GM12878 (cell line): ENCODE data around the gene CYP1A1. TPM values are rescaled to one million over a fixed set of nuclear protein-coding genes. Genes with fewer than 3 reads are reported as not detected.

Source experiments
- ATAC-seq: fragments of 200-7000 bp; cut with Tn5 transposase; 3 replicates; pipeline ENCODE4 v1.9.1; 2020; ENCODE audit warnings: mild to moderate bottlenecking, moderate library complexity
- BruUV-seq: library from RNA; stranded (reverse); fragments of 400-500 nt; replicated peaks from 2 replicates; lab custom pipeline; 2021; lab: Mats Ljungman, UMichigan
- CTCF ChIA-PET: fragments of 300-600 bp; sonication (Branson Sonifier 250); formaldehyde crosslinking; extraction: SDS; loops from one replicate; lab custom pipeline; 2021; ENCODE audit warnings: inconsistent platforms; lab: Yijun Ruan, JAX
- POLR2A ChIA-PET: fragments of 350-600 bp; formaldehyde crosslinking; extraction: SDS; loops from one replicate; lab custom pipeline; 2021; ENCODE audit warnings: inconsistent platforms; lab: Charles Lee
- RAD21 ChIA-PET: fragments of 300-600 bp; sonication (Branson Sonifier 250); formaldehyde crosslinking; loops from one replicate; lab custom pipeline; 2023; ENCODE audit warnings: antibody characterized with exemption; ENCODE audit not compliant: unreplicated experiment; lab: Charles Lee
- SMC1A ChIA-PET: fragments of 300-600 bp; sonication (Branson Sonifier 250); formaldehyde crosslinking; loops from one replicate; lab custom pipeline; 2023; ENCODE audit not compliant: unreplicated experiment, uncharacterized antibody; lab: Charles Lee
- DNase-seq: peaks from one replicate; pipeline ENCODE4 v3.0.0-alpha.2; 2011; ENCODE audit warnings: low read depth, low spot score
- FAIRE-seq: peaks from 3 replicates; lab custom pipeline; 2011; peaks lifted over from hg19 to GRCh38; lab: Jason Lieb, UNC
- H2AFZ ChIP-seq: 2 replicates; pipeline ENCODE4 v1.6.0; 2011; ENCODE audit warnings: low read depth, low read length, control low read depth; ENCODE audit not compliant: control insufficient read depth
- H3K27ac ChIP-seq: 2 replicates; pipeline ENCODE4 v1.5.1; 2011; ENCODE audit warnings: control low read depth; ENCODE audit not compliant: control insufficient read depth, insufficient read depth
- H3K27me3 ChIP-seq, 2 experiments: replicated peaks in 1 of 2; 2 replicates each; pipeline versions ENCODE4 v1.6.0 to v1.6.1; 2011; ENCODE audit warnings: low read length in 1 of 2; ENCODE audit not compliant: control insufficient read depth in 2 of 2, insufficient read depth in 2 of 2
- H3K36me3 ChIP-seq, 2 experiments: 2 replicates each; pipeline ENCODE4 v1.5.1; 2011; ENCODE audit warnings: low read length in 1 of 2; ENCODE audit not compliant: control insufficient read depth in 2 of 2, insufficient read depth in 2 of 2
- H3K4me1 ChIP-seq: 2 replicates; pipeline ENCODE4 v1.6.1; 2011; ENCODE audit warnings: mild to moderate bottlenecking, low read length, moderate library complexity, mixed read lengths; ENCODE audit not compliant: control insufficient read depth, insufficient read depth
- H3K4me2 ChIP-seq: 2 replicates; pipeline ENCODE4 v1.6.0; 2011; ENCODE audit warnings: control low read depth; ENCODE audit not compliant: control insufficient read depth, insufficient read depth
- H3K4me3 ChIP-seq: fragments of 200-600 bp; sonication (generic); 2 replicates; pipeline ENCODE4 v1.5.1; 2016
- H3K79me2 ChIP-seq: 2 replicates; pipeline ENCODE4 v1.6.0; 2011; ENCODE audit warnings: low read length; ENCODE audit not compliant: control insufficient read depth, insufficient read depth
- H3K9ac ChIP-seq: 2 replicates; pipeline ENCODE4 v1.8.0; 2011; ENCODE audit warnings: low read length, control low read depth, mixed read lengths; ENCODE audit not compliant: control insufficient read depth, insufficient read depth
- H3K9me3 ChIP-seq: replicated peaks from 3 replicates; pipeline ENCODE4 v1.5.1; 2011; ENCODE audit warnings: mild to moderate bottlenecking, low read length; ENCODE audit not compliant: control insufficient read depth, insufficient read depth
- H4K20me1 ChIP-seq: 2 replicates; pipeline ENCODE4 v1.6.0; 2011; ENCODE audit not compliant: control insufficient read depth, insufficient read depth
- CHD1 ChIP-seq: IDR thresholded peaks from 2 replicates; pipeline ENCODE4 v1.6.1; 2012; ENCODE audit warnings: low read depth, low read length, improper control_type of control experiment
- EP300 ChIP-seq, 2 experiments: fragments of 150-350 bp in 1 of 2; IDR thresholded peaks; 2 replicates each; pipeline ENCODE4 v1.6.1; 2011 to 2012; ENCODE audit warnings: low read depth in 2 of 2, low read length in 2 of 2, borderline replicate concordance in 1 of 2, improper control_type of control experiment in 1 of 2, inconsistent platforms in 1 of 2; ENCODE audit not compliant: control insufficient read depth in 1 of 2
- FOXK2 ChIP-seq: fragments of 450-650 bp; IDR thresholded peaks from 2 replicates; pipeline ENCODE4 v1.6.1; 2017; ENCODE audit warnings: mild to moderate bottlenecking, moderate library complexity
- FOXM1 ChIP-seq: IDR thresholded peaks from 2 replicates; pipeline ENCODE4 v1.6.1; 2012; ENCODE audit warnings: low read depth, mild to moderate bottlenecking, inconsistent platforms, low read length, moderate library complexity
- GABPA ChIP-seq: IDR thresholded peaks from 2 replicates; pipeline ENCODE4 v1.6.1; 2014; ENCODE audit warnings: antibody characterized with exemption, low read depth, mild to moderate bottlenecking, inconsistent platforms
- KDM1A ChIP-seq: fragments of 200-600 bp; sonication (generic); IDR thresholded peaks from 2 replicates; pipeline ENCODE4 v1.6.1; 2016; ENCODE audit warnings: borderline replicate concordance
- NFYA ChIP-seq: IDR thresholded peaks from 2 replicates; pipeline ENCODE4 v1.6.1; 2011; ENCODE audit warnings: low read depth, mild to moderate bottlenecking, low read length, improper control_type of control experiment, borderline replicate concordance
- SUPT20H ChIP-seq: IDR thresholded peaks from 2 replicates; pipeline ENCODE4 v1.6.1; 2011; ENCODE audit warnings: low read depth, mild to moderate bottlenecking, low read length, moderate library complexity, borderline replicate concordance; ENCODE audit not compliant: control insufficient read depth
- YY1 ChIP-seq: IDR thresholded peaks from 2 replicates; pipeline ENCODE4 v1.6.1; 2011; ENCODE audit warnings: low read depth, mild to moderate bottlenecking, low read length
- ZZZ3 ChIP-seq: IDR thresholded peaks from 2 replicates; pipeline ENCODE4 v1.6.1; 2011; ENCODE audit warnings: low read depth; ENCODE audit not compliant: control insufficient read depth, insufficient read length
- WGBS: methylation state at CpG from one replicate; pipeline ENCODE4 v1.1.6; 2016; ENCODE audit warnings: low lambda C conversion rate; ENCODE audit not compliant: insufficient replicate concordance, insufficient coverage; ENCODE audit errors: missing lambda C conversion rate; 5-methylcytosine and 5-hydroxymethylcytosine counted together
- in situ Hi-C: fragments of 300-500 bp; cut with MboI; formaldehyde crosslinking; loops from 9 replicates; pipeline ENCODE4 v1.14.3; 2018; ENCODE audit warnings: mixed read lengths
- intact Hi-C: fragments of 100-400 bp; cut with micrococcal nuclease; formaldehyde crosslinking; loops from one replicate; pipeline ENCODE4 v1.14.2; 2022; ENCODE audit not compliant: unreplicated experiment
- polyA plus RNA-seq, 11 experiments: library from polyadenylated mRNA; depleted of rRNA in 4 of 11; unstranded in 6 of 11; stranded (reverse) in 5 of 11; fragments of >200 nt; fragmentation: Nextera tagmentation in 4 of 11; fragmentation: Illumina TruSeq in 1 of 11; extraction: Ambion mirVana in 4 of 11; extraction: Trizol in 1 of 11; gene quantifications; 1 replicate in 1 of 11; 2 replicates in 10 of 11; pipeline versions ENCODE4 v1.2.1 to v1.2.3, GENCODE V29; 2011 to 2016; ENCODE audit warnings: inconsistent platforms in 2 of 11, missing spikeins in 2 of 11, low read depth in 1 of 11
- total RNA-seq, 4 experiments: library from RNA; depleted of rRNA in 3 of 4; stranded (reverse); fragments of >200 nt in 3 of 4; fragmentation: Illumina TruSeq in 1 of 4; extraction: Trizol in 1 of 4; gene quantifications; 2 replicates each; pipeline versions ENCODE4 v1.2.1 to v1.2.3, GENCODE V29; 2013 to 2021
- TF ChIP-seq, protein P1 (sequence below): fragments of 450-650 bp; IDR thresholded peaks from 2 replicates; pipeline ENCODE4 v1.6.1; 2014; ENCODE audit warnings: mild to moderate bottlenecking
- TF ChIP-seq, protein P2 (sequence below): IDR thresholded peaks from 2 replicates; pipeline ENCODE4 v1.6.1; 2012; ENCODE audit warnings: improper control_type of control experiment, low read depth, low read length; ENCODE audit not compliant: insufficient replicate concordance
- TF ChIP-seq, protein P3 (sequence below): fragments of 150-350 bp; IDR thresholded peaks from 2 replicates; pipeline ENCODE4 v1.6.1; 2016; ENCODE audit warnings: low read depth, low read length

The CYP1A1 gene
- total and polyA plus RNA-seq, 10 of the 15 experiments (the other 5 are each of a cell fraction or from before 2014, with no cell fraction given): 0.04 to 0.71 (median 0.07) TPM; not detected in 4

DNA sequence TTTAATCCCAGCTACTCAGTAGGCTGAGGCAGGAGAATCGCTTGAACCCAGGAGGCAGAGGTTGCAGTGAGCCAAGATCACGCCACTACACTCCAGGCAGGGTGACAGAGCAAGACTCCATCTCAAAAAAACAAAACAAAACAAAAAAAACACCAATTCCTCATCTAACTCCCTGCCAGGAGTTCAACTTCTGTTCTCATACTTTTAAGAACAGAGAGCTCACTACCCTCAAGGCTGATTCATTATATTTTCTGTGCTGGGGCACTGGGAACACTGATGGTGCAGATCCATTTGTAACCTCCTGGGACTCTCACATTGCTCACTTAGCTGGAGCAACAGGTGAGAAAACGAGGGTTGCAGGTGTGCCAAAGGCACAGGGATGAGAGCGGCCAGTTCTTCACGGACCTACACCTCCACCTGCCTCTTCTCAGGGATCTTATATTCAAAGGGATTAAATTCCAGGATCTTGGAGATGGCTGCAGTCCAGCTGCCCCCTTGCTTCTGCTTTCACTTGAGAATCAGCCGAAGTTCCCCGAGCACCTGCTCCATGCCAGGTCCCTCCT lies 44.2 kb upstream of the CYP1A1 start:
- BruUV-seq: no TSS peak
- 28% methylated on average over 7 of the region's 7 CpGs for WGBS
- ChIA-PET POLR2A (interaction anchor here (1.0 to 17.5 kb wide), 4 partner anchors 19 to 181 kb away, joined by 3 to 602 read pairs (median 6); partner anchors contain the start of gene CSK), SMC1A (interaction anchor here (0.6 to 17.6 kb wide), 21 partner anchors 11 to 397 kb away, joined by 3 to 811 read pairs (median 4); partner anchors contain the start of gene CSK), RAD21 (interaction anchor here (0.6 to 25.2 kb wide), 20 partner anchors 8 to 397 kb away, joined by 3 to 1186 read pairs (median 8); partner anchors contain the start of genes CLK3, CSK and FAM219B), CTCF (interaction anchor here (0.6 to 19.1 kb wide), 47 partner anchors 11 to 401 kb away, joined by 3 to 1288 read pairs (median 6); partner anchors contain the start of genes CPLX3, CSK, EDC3 and FAM219B)
- in situ Hi-C loops: loop anchor here (5.0 kb wide), 2 partner anchors 137 to 178 kb away; no protein-coding TSS in a partner anchor
- no peak overlapping the region for H2AFZ ChIP-seq
- FAIRE-seq (no peak), DNase-seq (no peak), ATAC-seq (no peak)
- no peak overlapping the region for H3K9ac ChIP-seq
- H3K4me3 ChIP-seq: no peak overlapping the region
- H3K79me2 ChIP-seq: no peaks in the 10 kb centered on the region
- H3K27me3 ChIP-seq: no peaks in the 10 kb centered on the region
- peaks cover 19% of the 10 kb centered on the region for H3K4me1 ChIP-seq
- no peaks in the 10 kb centered on the region for H3K9me3 ChIP-seq
- no peaks in the 10 kb centered on the region for H4K20me1 ChIP-seq
- intact Hi-C loops: loop anchor here (1.0 to 5.0 kb wide), 4 partner anchors 66 to 134 kb away; partner anchors contain the start of gene ULK3
- H3K27ac ChIP-seq: no peak overlapping the region
- H3K4me2 ChIP-seq: no peak overlapping the region
- H3K36me3 ChIP-seq: no peaks in the 10 kb centered on the region
- no peak for TF ChIP-seq EP300 (IDR thresholded peaks at IDR 0.05; ENCODE audit: borderline replicate concordance in 1 of 2, control insufficient read depth in 1 of 2, low read depth in 2 of 2, low read length in 2 of 2)
- no peak for TF ChIP-seq SUPT20H
- TF ChIP-seq, protein P1, sequence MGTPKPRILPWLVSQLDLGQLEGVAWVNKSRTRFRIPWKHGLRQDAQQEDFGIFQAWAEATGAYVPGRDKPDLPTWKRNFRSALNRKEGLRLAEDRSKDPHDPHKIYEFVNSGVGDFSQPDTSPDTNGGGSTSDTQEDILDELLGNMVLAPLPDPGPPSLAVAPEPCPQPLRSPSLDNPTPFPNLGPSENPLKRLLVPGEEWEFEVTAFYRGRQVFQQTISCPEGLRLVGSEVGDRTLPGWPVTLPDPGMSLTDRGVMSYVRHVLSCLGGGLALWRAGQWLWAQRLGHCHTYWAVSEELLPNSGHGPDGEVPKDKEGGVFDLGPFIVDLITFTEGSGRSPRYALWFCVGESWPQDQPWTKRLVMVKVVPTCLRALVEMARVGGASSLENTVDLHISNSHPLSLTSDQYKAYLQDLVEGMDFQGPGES: no peak
- no peak for TF ChIP-seq NFYA
- TF ChIP-seq GABPA: no peak
- no peak for TF ChIP-seq YY1
- no peak for TF ChIP-seq ZZZ3
- TF ChIP-seq, protein P2, sequence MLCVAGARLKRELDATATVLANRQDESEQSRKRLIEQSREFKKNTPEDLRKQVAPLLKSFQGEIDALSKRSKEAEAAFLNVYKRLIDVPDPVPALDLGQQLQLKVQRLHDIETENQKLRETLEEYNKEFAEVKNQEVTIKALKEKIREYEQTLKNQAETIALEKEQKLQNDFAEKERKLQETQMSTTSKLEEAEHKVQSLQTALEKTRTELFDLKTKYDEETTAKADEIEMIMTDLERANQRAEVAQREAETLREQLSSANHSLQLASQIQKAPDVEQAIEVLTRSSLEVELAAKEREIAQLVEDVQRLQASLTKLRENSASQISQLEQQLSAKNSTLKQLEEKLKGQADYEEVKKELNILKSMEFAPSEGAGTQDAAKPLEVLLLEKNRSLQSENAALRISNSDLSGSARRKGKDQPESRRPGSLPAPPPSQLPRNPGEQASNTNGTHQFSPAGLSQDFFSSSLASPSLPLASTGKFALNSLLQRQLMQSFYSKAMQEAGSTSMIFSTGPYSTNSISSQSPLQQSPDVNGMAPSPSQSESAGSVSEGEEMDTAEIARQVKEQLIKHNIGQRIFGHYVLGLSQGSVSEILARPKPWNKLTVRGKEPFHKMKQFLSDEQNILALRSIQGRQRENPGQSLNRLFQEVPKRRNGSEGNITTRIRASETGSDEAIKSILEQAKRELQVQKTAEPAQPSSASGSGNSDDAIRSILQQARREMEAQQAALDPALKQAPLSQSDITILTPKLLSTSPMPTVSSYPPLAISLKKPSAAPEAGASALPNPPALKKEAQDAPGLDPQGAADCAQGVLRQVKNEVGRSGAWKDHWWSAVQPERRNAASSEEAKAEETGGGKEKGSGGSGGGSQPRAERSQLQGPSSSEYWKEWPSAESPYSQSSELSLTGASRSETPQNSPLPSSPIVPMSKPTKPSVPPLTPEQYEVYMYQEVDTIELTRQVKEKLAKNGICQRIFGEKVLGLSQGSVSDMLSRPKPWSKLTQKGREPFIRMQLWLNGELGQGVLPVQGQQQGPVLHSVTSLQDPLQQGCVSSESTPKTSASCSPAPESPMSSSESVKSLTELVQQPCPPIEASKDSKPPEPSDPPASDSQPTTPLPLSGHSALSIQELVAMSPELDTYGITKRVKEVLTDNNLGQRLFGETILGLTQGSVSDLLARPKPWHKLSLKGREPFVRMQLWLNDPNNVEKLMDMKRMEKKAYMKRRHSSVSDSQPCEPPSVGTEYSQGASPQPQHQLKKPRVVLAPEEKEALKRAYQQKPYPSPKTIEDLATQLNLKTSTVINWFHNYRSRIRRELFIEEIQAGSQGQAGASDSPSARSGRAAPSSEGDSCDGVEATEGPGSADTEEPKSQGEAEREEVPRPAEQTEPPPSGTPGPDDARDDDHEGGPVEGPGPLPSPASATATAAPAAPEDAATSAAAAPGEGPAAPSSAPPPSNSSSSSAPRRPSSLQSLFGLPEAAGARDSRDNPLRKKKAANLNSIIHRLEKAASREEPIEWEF: no peak
- no peak for TF ChIP-seq FOXM1
- TF ChIP-seq KDM1A: no peak
- TF ChIP-seq FOXK2: no peak
- no peak for TF ChIP-seq CHD1
- TF ChIP-seq, protein P3, sequence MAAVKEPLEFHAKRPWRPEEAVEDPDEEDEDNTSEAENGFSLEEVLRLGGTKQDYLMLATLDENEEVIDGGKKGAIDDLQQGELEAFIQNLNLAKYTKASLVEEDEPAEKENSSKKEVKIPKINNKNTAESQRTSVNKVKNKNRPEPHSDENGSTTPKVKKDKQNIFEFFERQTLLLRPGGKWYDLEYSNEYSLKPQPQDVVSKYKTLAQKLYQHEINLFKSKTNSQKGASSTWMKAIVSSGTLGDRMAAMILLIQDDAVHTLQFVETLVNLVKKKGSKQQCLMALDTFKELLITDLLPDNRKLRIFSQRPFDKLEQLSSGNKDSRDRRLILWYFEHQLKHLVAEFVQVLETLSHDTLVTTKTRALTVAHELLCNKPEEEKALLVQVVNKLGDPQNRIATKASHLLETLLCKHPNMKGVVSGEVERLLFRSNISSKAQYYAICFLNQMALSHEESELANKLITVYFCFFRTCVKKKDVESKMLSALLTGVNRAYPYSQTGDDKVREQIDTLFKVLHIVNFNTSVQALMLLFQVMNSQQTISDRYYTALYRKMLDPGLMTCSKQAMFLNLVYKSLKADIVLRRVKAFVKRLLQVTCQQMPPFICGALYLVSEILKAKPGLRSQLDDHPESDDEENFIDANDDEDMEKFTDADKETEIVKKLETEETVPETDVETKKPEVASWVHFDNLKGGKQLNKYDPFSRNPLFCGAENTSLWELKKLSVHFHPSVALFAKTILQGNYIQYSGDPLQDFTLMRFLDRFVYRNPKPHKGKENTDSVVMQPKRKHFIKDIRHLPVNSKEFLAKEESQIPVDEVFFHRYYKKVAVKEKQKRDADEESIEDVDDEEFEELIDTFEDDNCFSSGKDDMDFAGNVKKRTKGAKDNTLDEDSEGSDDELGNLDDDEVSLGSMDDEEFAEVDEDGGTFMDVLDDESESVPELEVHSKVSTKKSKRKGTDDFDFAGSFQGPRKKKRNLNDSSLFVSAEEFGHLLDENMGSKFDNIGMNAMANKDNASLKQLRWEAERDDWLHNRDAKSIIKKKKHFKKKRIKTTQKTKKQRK: no peak
